ENCODE results near the gene DOCK10.
"Not testable (repeated sequence)": the region's sequence is repeated elsewhere in the genome, so short reads cannot be mapped to it uniquely, and the experiment has no call there.

Gene DOCK10

DNA sequence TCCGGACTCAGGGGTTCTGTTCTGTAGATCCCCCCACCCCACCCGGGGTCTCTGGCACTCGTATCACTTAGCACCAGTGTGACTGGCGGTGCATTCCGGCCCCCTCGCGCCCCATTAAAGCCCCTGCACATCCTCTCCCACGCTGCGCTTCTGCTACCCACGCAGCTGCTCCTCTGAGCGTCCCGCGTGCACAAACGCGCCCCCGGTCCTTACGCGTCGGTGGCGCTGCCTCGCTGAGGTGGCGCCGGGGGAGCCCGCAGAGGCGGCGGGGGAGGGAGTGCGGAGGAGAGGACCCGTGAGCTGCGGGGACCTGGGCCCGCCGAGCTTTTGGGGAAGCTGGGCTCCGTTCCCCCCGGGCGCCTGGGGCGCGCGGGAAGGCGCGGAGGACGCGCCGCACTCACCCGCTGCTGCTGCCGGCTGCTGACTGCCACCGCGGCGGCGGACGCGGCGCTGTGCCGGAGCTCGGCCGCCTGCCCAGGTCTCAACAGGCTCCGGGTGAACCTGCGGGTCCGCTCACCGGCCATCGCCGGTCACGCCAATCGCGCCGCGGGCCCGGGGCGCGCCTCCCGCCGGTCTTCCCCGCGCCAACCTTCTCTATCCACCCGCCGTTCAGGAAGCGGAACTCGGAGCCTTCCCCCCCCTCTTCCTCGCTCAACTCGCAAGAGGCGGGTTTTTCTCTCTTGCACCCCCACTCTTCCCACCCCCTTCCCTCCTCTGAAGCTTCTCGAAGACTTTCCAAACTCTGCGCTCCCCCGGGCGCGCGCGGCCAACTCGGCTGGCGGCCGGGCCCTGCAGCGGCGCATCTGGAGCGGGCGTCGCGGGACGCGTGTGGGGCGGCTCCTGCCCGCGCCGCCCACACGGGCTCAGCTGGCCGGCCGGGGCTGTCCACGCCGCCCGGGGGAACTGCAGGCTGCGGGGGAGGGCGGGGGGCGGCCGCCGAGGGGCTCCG lies at the start of gene DOCK10:
DOCK10 (minus strand) TSS at position 618 of the 949 bp plus-strand sequence; CDS start at position 524, 94 bp downstream.
- DNase-seq (ENCODE audit: low read depth): peak; percentile 70

DNA sequence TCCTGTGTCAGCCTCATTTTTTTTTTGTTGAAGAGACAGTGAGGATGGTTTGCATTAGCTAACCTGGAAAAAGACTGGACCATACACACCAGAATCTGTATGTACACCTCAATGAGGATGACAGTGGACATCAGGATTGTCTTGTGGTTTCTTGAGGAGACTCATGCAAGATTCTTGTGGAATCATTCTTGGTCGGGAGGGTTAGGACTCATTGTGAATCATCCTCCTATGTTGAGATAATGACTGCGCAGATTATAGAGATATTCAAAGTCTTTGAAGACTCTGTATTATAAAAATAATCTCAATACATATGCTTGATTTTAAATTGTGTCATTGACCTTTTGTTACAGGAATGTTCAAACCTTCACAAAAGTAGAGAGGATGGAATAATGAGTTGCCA lies 49.1 kb upstream of the DOCK10 start:
- peak; percentile 68 for DNase-seq (ENCODE audit: low read depth)

DNA sequence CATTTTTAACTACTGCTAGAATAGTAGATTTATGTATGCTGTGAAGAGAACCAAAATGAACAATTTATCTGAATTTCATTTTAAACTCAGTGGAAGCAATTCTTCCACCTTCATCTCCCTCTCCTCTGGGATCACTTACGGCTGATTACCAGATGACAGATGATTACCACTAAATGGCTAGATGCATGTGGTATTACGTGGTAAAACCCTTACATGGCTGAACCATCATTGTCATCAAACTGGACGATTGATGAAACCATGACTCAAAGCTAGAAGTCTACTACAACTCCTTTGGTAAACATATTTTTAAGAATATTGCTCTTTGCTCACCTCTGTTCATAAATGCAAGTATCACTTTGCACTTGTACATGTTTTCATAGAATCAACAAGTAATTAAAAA lies 48.5 kb upstream of the DOCK10 start:
- no peak for DNase-seq (ENCODE audit: low read depth)

DNA sequence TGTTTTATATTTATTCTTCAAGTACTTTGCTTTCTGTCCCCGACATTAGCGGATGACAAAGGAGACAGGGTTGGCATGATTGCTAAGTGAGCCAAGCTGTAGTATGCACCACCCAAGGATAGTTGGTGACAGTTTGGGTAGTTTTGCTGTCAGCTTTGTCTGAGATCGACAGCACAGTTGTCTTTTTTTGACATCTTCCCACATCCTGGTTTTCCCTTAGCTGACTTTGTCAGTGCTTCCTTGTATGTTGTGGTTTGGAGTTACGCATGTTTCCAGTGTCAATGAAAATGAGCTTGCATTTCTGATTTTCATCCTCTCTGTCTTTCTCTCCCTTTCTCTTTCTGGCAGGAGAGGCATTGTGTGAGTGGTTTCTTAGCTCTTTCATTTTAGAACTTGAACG lies 44.6 kb upstream of the DOCK10 start:
- DNase-seq (ENCODE audit: low read depth): no peak

DNA sequence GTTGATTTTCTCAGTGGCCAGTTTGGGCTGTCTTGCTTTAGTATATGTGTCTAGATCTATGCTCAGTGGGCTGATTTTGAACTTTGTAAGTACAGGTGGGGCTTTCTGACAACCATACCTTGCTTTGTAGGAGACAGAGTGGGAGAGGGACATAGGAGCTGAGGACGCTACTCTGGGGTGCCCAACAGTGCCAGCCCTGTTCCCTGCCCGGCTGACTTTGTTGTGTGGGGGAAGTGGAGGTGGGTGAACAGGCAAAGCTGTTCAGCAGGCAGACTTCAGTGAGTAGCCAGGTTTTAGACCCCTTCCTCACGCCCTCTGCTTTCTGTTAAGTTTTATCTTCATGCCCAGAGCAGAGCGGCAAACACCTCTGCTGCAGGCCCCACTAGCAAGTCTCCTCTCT lies 44.2 kb upstream of the DOCK10 start:
- no peak for DNase-seq (ENCODE audit: low read depth)

DNA sequence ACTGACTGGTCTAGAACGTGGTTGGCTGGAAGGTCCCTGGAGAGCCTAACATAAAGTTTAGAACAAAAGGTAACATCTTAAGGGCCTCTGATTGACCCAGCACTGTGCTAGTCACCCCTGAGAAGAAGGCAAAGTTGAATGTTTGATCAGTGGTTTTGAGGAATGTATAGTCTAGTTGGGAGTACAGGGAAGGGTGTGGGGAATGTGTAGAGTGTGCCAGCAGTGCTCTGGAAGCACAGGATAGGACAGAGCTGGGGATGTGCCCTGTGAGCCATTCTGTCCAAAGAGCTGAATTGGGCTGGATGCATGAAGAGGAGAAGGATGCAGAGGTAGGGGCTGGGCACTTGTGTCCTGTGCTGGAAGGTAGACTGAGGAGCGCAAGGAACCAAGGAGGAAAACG lies 41.0 kb upstream of the DOCK10 start:
- DNase-seq (ENCODE audit: low read depth): no peak

- DNase-seq (ENCODE audit: low read depth): peak; percentile 75
Observed at GRCh38 chr2:225076125-225076524, 33.9 kb upstream of the DOCK10 start.

DNA sequence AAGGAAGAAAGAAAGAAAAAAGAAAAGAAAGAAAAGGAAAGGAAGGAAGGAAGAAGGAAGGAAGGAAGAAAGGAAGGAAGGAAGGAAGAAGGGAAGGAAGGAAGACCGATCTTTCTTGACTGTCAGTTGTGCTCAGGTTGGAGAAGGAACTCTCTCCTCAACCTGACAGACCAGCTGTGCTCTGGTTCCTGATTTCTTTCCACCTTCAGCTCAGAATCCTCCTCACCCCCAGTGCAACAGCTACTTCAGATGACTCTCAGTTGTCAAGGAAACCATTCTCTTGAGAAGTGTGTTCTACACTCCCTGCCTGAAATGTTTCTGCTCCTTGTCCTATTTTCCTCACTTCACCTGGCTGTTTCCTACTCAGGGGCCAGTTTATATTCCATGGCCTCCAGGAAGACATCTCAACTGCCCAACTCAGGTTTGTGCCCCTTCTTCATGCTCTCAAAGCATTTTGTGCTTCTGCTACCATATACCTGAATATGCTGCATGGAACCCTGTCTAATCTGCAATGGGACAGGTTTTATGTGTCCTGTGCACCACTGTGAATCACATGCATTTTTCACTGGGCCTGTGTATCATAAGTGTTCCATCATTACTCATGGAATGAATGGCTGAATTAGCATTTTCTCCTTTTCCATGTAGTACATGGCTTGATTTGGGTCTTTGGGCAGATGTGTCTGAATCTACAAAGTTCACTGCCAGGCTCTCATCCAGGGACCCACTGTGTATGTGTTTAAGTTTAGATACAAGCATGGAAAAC lies 32.8 kb upstream of the DOCK10 start:
- DNase-seq (ENCODE audit: low read depth): no peak

DNA sequence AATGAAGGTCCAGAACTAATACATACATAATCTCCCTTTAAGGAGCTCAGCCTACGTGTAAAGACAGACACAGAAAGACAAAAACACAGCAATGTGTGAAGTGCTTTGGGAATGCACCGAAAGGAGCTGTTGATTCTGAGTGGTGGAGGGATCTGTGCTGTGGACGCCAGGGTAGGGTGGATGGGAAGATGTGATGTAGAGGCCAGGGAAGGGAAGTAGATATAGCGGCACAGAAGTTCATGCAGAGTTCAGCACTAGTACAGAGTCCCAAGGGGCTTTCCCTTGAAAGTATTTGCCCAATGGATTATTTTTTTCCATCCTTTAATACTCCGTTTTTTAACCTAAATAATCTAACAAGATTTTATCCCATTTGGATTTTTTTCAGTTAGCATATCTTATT lies 32.1 kb upstream of the DOCK10 start:
- DNase-seq (ENCODE audit: low read depth): no peak

- no peak for DNase-seq (ENCODE audit: low read depth)
Observed at GRCh38 chr2:225073198-225073597, 30.9 kb upstream of the DOCK10 start.

DNA sequence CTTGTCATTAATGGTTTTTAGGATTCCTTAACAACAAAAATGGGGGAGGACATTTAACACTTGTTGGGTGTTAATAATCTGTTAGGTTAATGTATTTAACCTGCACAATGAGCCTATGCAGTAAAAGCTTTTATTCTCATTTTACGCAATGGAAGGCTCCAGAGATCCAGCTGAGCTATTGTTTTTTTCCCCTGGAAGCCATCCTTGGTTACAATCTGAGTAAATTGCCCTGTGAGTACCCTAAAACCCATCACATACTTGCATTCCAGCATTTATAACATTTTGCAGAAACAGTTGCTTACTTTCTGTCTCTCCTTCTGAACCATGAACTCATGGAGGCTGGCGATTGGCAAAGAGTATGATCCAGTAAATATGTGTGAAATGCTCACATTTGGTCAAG lies 30.2 kb upstream of the DOCK10 start:
- no peak for DNase-seq (ENCODE audit: low read depth)

DNA sequence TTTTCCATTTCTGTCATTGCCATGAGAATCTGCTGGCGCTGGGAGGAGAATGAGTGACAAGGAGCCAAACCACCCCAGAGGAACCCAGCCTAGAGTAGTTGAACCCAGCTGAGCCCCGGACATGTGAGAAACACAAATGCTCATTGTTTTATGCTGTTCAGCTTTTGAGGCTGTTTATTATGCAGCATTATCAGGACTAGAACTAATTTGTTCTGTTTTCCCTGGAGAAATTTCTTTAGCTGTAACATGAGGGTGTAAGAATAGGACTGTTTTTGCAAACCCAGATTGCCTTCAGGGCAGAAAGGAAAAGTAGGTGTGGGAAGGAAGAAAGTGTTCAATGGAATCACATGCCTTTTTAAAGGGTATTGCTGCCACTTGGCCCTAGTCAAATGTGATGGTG lies 28.5 kb upstream of the DOCK10 start:
- no peak for DNase-seq (ENCODE audit: low read depth)

DNA sequence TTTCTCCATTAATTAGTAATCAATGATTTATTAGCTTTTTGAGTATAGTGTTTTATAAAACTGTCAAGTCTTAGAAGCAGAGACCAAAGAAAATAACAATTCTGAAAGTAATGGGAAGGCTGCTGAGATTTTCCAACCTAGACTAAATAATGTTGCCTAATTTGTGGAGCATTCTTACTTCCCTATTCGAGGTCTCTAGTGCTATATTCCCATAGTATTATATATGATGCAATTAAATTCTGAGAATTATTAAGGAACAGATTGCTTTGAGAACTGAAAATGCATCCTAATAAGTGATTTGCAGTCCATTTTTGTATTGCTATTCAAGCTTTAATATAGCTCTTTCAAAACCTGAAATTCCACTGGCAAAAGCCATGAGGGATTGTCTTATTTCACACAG lies 27.7 kb upstream of the DOCK10 start:
- DNase-seq (ENCODE audit: low read depth): no peak

DNA sequence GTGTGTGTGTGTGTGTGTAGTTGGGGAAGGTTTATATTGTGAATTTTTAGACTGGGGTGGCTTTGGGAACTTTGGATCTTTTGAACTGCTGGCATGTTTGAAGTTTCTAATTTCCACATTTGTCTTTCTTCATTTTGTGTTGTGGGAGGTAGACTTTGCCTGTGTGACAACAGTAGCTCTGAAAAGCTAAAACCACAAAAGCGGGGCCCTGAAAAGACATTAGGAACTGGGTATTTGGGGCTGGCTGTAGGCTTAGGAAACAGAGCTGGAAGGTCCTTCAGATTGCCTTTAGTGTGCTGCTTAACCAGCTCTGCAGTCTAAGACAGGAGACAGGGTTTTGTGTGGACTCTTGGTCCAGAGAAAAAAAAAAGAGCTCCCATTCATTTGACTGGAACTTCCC lies 27.2 kb upstream of the DOCK10 start:
- no peak for DNase-seq (ENCODE audit: low read depth)

DNA sequence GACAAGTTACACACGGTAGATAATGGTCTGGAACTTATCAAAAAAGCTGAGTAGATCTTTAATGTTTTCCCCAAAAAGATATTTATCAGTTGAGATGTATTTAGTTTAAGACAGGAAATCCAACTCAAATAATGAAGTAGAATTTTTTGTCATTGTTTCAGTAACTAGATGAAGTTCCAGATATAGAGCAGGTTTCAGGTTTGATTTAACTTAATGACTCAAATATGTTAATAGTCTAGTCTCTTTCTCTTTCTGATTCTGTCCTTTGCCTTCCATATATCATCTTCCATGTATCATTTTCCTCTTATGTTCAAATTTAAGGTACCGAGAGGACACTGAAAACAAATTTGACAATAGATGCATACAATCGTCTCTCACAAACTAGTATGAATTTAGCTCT lies 23.6 kb upstream of the DOCK10 start:
- no peak for DNase-seq (ENCODE audit: low read depth)

DNA sequence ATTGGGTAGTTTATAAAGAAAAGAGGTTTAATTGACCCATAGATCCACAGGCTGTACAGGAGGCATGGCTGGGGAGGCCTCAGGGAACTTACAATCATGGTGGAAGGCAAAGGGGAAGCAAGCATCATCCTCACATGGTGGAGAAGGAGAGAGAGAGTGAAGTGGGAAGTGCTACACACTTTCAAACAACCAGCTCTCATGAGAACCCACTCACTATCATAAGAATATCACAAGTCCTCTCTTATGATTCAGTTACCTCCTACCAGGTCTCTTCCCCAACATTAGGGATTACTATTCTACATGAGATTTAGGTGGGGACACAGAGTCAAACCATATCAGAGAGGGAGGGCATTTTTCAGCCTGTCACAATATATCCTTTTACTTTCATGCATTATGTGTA lies 22.7 kb upstream of the DOCK10 start:
- DNase-seq (ENCODE audit: low read depth): no peak

- no peak for DNase-seq (ENCODE audit: low read depth)
Observed at GRCh38 chr2:225064362-225064761, 22.1 kb upstream of the DOCK10 start.

- DNase-seq (ENCODE audit: low read depth): no peak
Observed at GRCh38 chr2:225056330-225057073, 14.2 kb upstream of the DOCK10 start.

DNA sequence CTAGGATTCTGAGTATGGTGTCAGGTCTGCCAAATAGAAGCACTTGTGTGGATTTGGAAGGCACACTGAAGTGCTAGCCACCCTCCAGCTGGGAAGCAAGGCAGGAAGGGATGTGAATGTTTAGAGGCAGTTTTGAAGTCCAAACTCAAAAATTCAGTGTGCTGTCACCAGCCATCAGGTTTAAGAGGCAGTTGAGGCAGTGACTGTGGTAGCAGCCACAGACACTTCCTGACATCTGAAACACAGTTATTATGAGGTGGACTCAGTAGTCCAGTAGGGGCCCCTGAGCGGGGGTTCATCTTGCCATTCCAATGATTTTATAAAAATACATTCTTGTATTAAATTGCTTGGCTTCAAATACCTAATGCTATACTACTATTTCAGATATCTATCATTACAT lies 13.4 kb upstream of the DOCK10 start:
- no peak for DNase-seq (ENCODE audit: low read depth)

DNA sequence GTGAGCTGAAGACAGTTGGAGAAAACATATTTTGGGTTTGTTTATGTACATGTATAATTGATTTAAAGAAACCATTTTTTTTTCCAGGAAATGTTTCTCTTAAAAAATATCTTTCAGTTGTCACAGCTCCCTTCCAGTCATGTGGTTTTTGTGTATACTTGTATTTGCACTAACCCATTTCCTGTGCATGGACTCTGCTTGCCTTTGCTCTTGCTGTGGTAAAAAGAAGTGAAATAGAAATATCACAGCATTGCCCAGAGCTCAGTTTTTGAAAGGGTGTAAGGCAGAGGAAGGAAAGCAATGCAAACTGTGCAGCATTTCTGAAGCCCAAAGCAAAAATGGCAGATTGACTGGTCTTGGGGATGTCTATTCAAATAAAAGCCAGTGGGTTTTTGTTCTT lies 10.4 kb upstream of the DOCK10 start:
- DNase-seq (ENCODE audit: low read depth): no peak

- not testable (repeated sequence) for DNase-seq (ENCODE audit: low read depth)
Observed at GRCh38 chr2:225047502-225047901, 5.2 kb upstream of the DOCK10 start.

GRCh38 chr2:225042800-225043167 lies 516 bp upstream of the DOCK10 start:
- DNase-seq (ENCODE audit: low read depth): no peak
